ENCODE results near the gene OSBPL2.

DNA sequence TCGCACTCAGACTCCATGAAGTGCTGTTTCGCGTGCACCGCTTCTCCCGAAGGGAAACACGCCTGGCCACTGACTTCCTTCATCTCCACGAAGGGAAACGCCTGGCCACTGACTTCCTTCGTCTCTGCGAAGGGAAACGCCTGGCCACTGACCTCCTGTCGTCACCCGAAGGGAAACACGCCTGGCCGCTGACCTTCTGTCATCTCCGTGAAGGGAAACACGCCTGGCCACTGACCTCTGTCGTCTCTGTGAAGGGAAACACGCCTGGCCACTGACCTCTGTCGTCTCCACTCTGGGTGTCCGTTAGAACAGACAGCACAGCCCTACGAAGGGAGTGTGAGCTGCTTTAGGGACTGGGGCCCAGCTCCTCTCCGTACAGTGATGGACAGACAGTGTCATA is 47.4 kb downstream of the OSBPL2 start:
- TF ChIP-seq, protein P1, sequence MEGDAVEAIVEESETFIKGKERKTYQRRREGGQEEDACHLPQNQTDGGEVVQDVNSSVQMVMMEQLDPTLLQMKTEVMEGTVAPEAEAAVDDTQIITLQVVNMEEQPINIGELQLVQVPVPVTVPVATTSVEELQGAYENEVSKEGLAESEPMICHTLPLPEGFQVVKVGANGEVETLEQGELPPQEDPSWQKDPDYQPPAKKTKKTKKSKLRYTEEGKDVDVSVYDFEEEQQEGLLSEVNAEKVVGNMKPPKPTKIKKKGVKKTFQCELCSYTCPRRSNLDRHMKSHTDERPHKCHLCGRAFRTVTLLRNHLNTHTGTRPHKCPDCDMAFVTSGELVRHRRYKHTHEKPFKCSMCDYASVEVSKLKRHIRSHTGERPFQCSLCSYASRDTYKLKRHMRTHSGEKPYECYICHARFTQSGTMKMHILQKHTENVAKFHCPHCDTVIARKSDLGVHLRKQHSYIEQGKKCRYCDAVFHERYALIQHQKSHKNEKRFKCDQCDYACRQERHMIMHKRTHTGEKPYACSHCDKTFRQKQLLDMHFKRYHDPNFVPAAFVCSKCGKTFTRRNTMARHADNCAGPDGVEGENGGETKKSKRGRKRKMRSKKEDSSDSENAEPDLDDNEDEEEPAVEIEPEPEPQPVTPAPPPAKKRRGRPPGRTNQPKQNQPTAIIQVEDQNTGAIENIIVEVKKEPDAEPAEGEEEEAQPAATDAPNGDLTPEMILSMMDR (IDR thresholded peaks at IDR 0.05), result no peak
- no peak for TF ChIP-seq POLR2A (IDR thresholded peaks at IDR 0.05)

All from esophagus squamous epithelium (tissue), 4 donors.